NOMO-1 treated with dmso at 0.1 percent for 144 hours (cell line): Measurements from ENCODE around the gene TMPO.
"Not testable (repeated sequence)": the region's sequence is repeated elsewhere in the genome, so short reads cannot be mapped to it uniquely, and the experiment has no call there.

Experiments
- DNase-seq: peaks from one replicate; lab custom pipeline; 2025; ENCODE audit not compliant: unreplicated experiment; lab: John Stamatoyannopoulos, UW

TMPO gene

GRCh38 chr12:98578821-98579220 is 63.4 kb downstream of the TMPO start:
- DNase-seq, result no peak

- no peak for DNase-seq
These were observed 64.0 kb downstream of the TMPO start for GRCh38 chr12:98579347-98579746.

- no peak for DNase-seq
These were observed 64.4 kb downstream of the TMPO start for GRCh38 chr12:98579835-98580234.

- DNase-seq, result no peak
These were observed 65.3 kb downstream of the TMPO start for GRCh38 chr12:98580695-98581094.

GRCh38 chr12:98581101-98581500 is 65.7 kb downstream of the TMPO start:
- no peak for DNase-seq

- no peak for DNase-seq
These were observed 66.7 kb downstream of the TMPO start for GRCh38 chr12:98582093-98582492.

GRCh38 chr12:98587084-98587483 is 71.7 kb downstream of the TMPO start:
- DNase-seq, result no peak

- no peak for DNase-seq
These were observed 75.8 kb downstream of the TMPO start for GRCh38 chr12:98591209-98591608.

- DNase-seq, result peak; percentile 9
These were observed 77.5 kb downstream of the TMPO start for GRCh38 chr12:98592825-98593322.

GRCh38 chr12:98593351-98594049 is 78.1 kb downstream of the TMPO start, which contains the start of gene SLC25A3:
Gene SLC25A3, plus strand, starts transcription at chr12:98593686. Its CDS starts 293 bp downstream, at chr12:98593979.
- DNase-seq, result peak; percentile 90

GRCh38 chr12:98594050-98594835 is 78.9 kb downstream of the TMPO start:
- DNase-seq, result peak; percentile 16

- no peak for DNase-seq
These were observed 80.0 kb downstream of the TMPO start for GRCh38 chr12:98595243-98595988.

- DNase-seq, result not testable (repeated sequence)
These were observed 81.9 kb downstream of the TMPO start for GRCh38 chr12:98597313-98597712.
